Heart left ventricle (tissue), 13 donors: ENCODE data around the gene TMPRSS5.

Experiments used
- CTCF ChIP-seq, 12 donors: fragments of 200-600 bp; sonication (generic) in 4 of 12; IDR thresholded peaks; one replicate each; pipeline versions ENCODE4 v1.5.0 to v1.8.0; 2018 to 2022; ENCODE audit warnings: antibody characterized with exemption in 12 of 12, mild to moderate bottlenecking in 5 of 12
- POLR2A ChIP-seq, 2 donors: fragments of 450-650 bp; IDR thresholded peaks; one replicate each; pipeline ENCODE4 v1.6.1; 2017; ENCODE audit warnings: antibody characterized with exemption in 2 of 2, mild to moderate bottlenecking in 2 of 2, moderate library complexity in 2 of 2
- donor health status: ischemic (EF 13 %, LVEDD 7.1; RV severe dilation, severe dysfunction).
- donor health status: DM: no; HTN: yes; CAD: no.
- donor health status: DM: no; HTN: no; CAD: no.
- donor health status: ischemic (EF 25% LVEDD 6.9; RV normal size, moderate dysfunction).
- donor health status: ischemic (EF 25% LVEDD 5.7; RV mildly dilated, moderate dysfunction).
- donor health status: ischemic (EF 35%, LVEDD 5.7; RV mildly dilated, moderate dysfunction).
- donor health status: nonischemic (EF 11% LVEDD 7.7; RV severe dilation, severe dysfunction).
- donor health status: DM: yes; HTN: yes; CAD: no.
- donor health status: PGD.
- donor health status: ischemic (EF 29% LVEDD 5.4; RV normal size, mild dysfunction).
- donor health status: nonischemic (EF 23%, LVEDD 6.1; RV moderate dilation, normal function).

GRCh38 chr11:113728814-113729213 is 22.7 kb upstream of the TMPRSS5 start:
- TF ChIP-seq CTCF (IDR thresholded peaks at IDR 0.05) (no peak), POLR2A (IDR thresholded peaks at IDR 0.05) (no peak)
